Measurements from ENCODE around the gene PVALB. TPM values are rescaled to one million over a fixed set of nuclear protein-coding genes. Genes with fewer than 3 reads are reported as not detected.

Gene PVALB
- total and polyA plus RNA-seq, 9 of the 15 experiments (the other 6 are each of a cell fraction or from before 2014, with no cell fraction given): not detected

DNA sequence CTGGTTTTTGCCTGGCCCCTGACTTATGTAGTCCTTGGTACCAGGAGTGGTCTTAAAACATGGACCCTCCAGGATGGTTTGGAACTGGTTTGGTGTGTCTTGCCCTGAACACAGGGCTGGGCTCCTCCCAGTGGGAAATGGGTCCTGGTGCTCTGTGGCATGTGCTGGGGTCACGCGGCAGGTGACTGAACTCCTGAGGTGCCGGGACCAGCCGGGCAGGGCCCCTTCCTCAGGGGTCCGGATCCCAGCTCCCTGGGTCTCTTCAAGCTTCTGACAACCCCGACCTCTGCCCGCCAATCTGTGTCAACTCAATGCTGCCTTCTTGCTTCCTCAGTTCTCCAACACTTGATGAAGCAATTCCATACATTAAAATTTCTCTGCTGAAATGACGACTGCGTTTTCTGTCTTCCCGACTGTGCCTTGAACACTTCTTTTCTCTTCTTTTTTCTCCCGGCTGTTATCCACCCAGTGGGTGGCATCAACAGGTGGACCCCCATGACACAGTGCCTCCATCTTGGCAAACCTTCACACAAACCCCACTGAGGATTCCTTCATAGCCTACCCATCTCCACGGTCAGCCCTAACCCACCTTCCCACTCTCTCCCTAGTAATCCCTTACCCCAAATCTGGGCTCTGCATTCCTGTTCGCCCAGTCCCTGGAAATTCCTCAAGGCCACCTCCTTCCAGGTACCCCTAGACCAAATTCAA is 45.3 kb downstream of the PVALB start (continued):
- TF ChIP-seq, protein P1, sequence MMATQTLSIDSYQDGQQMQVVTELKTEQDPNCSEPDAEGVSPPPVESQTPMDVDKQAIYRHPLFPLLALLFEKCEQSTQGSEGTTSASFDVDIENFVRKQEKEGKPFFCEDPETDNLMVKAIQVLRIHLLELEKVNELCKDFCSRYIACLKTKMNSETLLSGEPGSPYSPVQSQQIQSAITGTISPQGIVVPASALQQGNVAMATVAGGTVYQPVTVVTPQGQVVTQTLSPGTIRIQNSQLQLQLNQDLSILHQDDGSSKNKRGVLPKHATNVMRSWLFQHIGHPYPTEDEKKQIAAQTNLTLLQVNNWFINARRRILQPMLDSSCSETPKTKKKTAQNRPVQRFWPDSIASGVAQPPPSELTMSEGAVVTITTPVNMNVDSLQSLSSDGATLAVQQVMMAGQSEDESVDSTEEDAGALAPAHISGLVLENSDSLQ (IDR thresholded peaks at IDR 0.05): no peak

DNA sequence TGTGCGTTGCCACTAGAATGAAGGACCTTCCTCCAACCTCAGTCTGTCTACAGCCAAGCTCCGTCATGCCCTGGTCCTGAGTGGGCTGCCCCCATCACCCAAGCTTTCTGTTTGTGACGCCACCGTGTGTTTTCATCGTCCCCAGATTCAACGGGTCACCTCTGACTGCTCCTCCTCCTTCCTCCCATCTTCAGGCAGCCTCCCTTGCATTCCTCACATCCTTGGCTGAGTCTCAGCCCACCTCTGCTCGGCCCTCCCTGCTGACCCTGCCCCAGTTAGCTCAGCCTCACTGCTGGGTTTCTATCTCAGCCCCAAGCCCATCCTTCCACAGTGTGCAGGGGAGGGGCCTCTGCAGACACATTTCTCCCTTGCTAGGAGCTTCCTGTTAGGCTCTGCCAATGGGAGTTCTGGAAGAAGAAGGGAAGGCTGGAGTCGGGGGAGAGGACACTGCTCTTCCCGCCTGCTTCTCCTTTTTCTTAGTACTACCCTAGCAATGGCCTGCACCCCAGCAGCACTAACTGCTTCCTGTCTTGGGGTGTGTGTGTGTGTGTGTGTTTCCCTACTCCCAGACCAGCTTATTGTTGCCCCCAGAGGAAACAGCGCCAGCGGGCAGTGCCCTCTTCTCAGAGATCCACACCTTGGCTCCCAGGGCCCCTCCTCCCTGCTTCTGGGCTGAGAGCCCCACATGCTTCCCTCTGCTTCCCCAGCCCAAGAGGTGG is 46.2 kb downstream of the PVALB start:
- DNase-seq (ENCODE audit: extremely low read depth in 1 of 4, low spot score in 3 of 4) (no peak), ATAC-seq (no peak), FAIRE-seq (no peak)
- TF ChIP-seq HMGN3 (IDR thresholded peaks at IDR 0.05; ENCODE audit: borderline replicate concordance, extremely low read depth, insufficient read length, low read depth, low read length) (no peak), KHSRP (IDR thresholded peaks at IDR 0.05) (no peak), ZBED1 (IDR thresholded peaks at IDR 0.05) (no peak), MCM2 (IDR thresholded peaks at IDR 0.05; ENCODE audit: low read depth) (no peak), TAF1 (IDR thresholded peaks at IDR 0.05; ENCODE audit: control insufficient read depth, extremely low read depth, insufficient read depth, low read length, severe bottlenecking) (no peak), STAG1 (CRISPR knock-in tag; IDR thresholded peaks at IDR 0.05; ENCODE audit: borderline replicate concordance) (no peak), RAD51 (IDR thresholded peaks at IDR 0.05; ENCODE audit: borderline replicate concordance, low read depth) (no peak)
- TF ChIP-seq, protein P2, sequence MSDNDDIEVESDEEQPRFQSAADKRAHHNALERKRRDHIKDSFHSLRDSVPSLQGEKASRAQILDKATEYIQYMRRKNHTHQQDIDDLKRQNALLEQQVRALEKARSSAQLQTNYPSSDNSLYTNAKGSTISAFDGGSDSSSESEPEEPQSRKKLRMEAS (CRISPR knock-in tag; IDR thresholded peaks at IDR 0.05): no peak
- H4K20me1 ChIP-seq (replicated peaks; ENCODE audit: control insufficient read depth, insufficient read depth, low read length): no peaks in the 10 kb centered on the region
- in situ Hi-C loops (cut with MboI) (no loop called here), intact Hi-C loops (cut with micrococcal nuclease) (loop anchor here (5.0 kb wide), 1 partner anchor 223 kb away; no protein-coding TSS in a partner anchor)
- no peaks in the 10 kb centered on the region for H3K36me3 ChIP-seq (ENCODE audit: control insufficient read depth, insufficient read depth, low read length)
- POLR2A ChIA-PET: interaction anchor here (0.7 to 1.1 kb wide), 2 partner anchors 13 to 216 kb away, joined by 3 read pairs; no protein-coding TSS in a partner anchor
- no peak overlapping the region for H3K4me3 ChIP-seq
- CTCF ChIA-PET (ENCODE audit: low intra/inter-chr PET ratio): no interaction called here
- no peak overlapping the region for H3K27ac ChIP-seq (ENCODE audit: extremely low read depth, low read depth, low read length)
- WGBS (ENCODE audit: insufficient coverage, low coverage, missing lambda C conversion rate): 0% methylated on average over 8 of the region's 11 CpGs
- peaks cover 0 to 2% of the 10 kb centered on the region in 2 experiments; a peak in 1 of 5 replicates for H3K4me1 ChIP-seq (replicated peaks in 1 of 2; ENCODE audit: control insufficient read depth in 2 of 2, insufficient read depth in 2 of 2, low read length in 2 of 2)
- no TSS peak for BruUV-seq (replicated peaks)
- H2AFZ ChIP-seq (ENCODE audit: low read depth, low read length): no peak overlapping the region
- H3K4me2 ChIP-seq (ENCODE audit: insufficient read depth, low read length): no peak overlapping the region
- no peak overlapping the region for H3K9ac ChIP-seq (ENCODE audit: insufficient read depth in 1 of 2, low read depth in 2 of 2, low read length in 2 of 2)
- H3K79me2 ChIP-seq (ENCODE audit: control insufficient read depth, insufficient read depth, low read length): no peaks in the 10 kb centered on the region
- peaks cover 0 to 60% of the 10 kb centered on the region in 2 experiments; a peak in 3 of 5 replicates for H3K27me3 ChIP-seq (ENCODE audit: control insufficient read depth in 2 of 2, insufficient read depth in 2 of 2, low read length in 2 of 2)
- H3K9me1 ChIP-seq (ENCODE audit: control insufficient read depth, insufficient read depth, low read length): no peaks in the 10 kb centered on the region
- no peaks in the 10 kb centered on the region for H3K9me3 ChIP-seq (replicated peaks; ENCODE audit: control insufficient read depth, insufficient read depth, low read depth, low read length)

Measured in K562 (cell line).